ENCODE data around the gene AOC1. TPM values are rescaled to one million over a fixed set of nuclear protein-coding genes. Genes with fewer than 3 reads are reported as not detected.

The AOC1 gene
- total and polyA plus RNA-seq, 8 donors, result 0.34 to 1.2 (median 0.69) TPM

- no peaks in the 10 kb centered on the region for H3K4me1 ChIP-seq
- intact Hi-C loops (cut with DNase I), result no loop called here
- ATAC-seq (no peak), DNase-seq (no peak)
- peak overlapping the region in 1 of 2 donors; percentile 31 for H3K27ac ChIP-seq
- no peaks in the 10 kb centered on the region for H3K36me3 ChIP-seq
- H3K4me3 ChIP-seq, result no peak overlapping the region
- H3K9me3 ChIP-seq, result peaks cover 0 to 9% of the 10 kb centered on the region in 2 donors
- no peak for TF ChIP-seq CTCF (IDR thresholded peaks at IDR 0.05)
- H3K27me3 ChIP-seq, result no peaks in the 10 kb centered on the region
Measured at GRCh38 chr7:150820578-150821198, 31.6 kb upstream of the AOC1 start.

GRCh38 chr7:150823043-150823442 lies 29.3 kb upstream of the AOC1 start:
- ATAC-seq, result no peak
- TF ChIP-seq CTCF (IDR thresholded peaks at IDR 0.05), result no peak
- H3K4me3 ChIP-seq, result no peak overlapping the region
- H3K27ac ChIP-seq, result no peak overlapping the region
- H3K9me3 ChIP-seq, result no peaks in the 10 kb centered on the region
- intact Hi-C loops (cut with DNase I), result no loop called here
- H3K27me3 ChIP-seq, result no peaks in the 10 kb centered on the region
- no peaks in the 10 kb centered on the region for H3K4me1 ChIP-seq
- DNase-seq, result no peak
- H3K36me3 ChIP-seq, result no peaks in the 10 kb centered on the region

- Histone ChIP-seq H3K9me3 (no peaks in the 10 kb centered on the region), H3K27me3 (no peaks in the 10 kb centered on the region), H3K4me3 (no peak overlapping the region), H3K36me3 (no peaks in the 10 kb centered on the region), H3K27ac (no peak overlapping the region), H3K4me1 (no peaks in the 10 kb centered on the region)
- intact Hi-C loops (cut with DNase I), result no loop called here
- no peak for TF ChIP-seq CTCF (IDR thresholded peaks at IDR 0.05)
- ATAC-seq (peak; percentile 46), DNase-seq (no peak)
Measured at GRCh38 chr7:150823484-150824126, 28.7 kb upstream of the AOC1 start.

GRCh38 chr7:150824379-150825177 lies 27.7 kb upstream of the AOC1 start:
- no peak for ATAC-seq
- intact Hi-C loops (cut with DNase I), result no loop called here
- TF ChIP-seq CTCF (IDR thresholded peaks at IDR 0.05), result no peak

More at GRCh38 chr7:150824379-150825177, 27.7 kb upstream of the AOC1 start:
- Histone ChIP-seq H3K9me3 (no peaks in the 10 kb centered on the region), H3K4me1 (no peaks in the 10 kb centered on the region), H3K27me3 (no peaks in the 10 kb centered on the region), H3K36me3 (no peaks in the 10 kb centered on the region), H3K27ac (no peak overlapping the region), H3K4me3 (no peak overlapping the region)
- DNase-seq, result no peak

Data from left lung (tissue), 10 donors.